HG03469 (cell line): Measurements from ENCODE around the gene TXK.

Source experiments
- ATAC-seq: cut with Tn5 transposase; IDR thresholded peaks from one replicate; pipeline ENCODE4 v1.9.1; 2021; ENCODE audit warnings: mild to moderate bottlenecking, moderate library complexity, moderate number of reproducible peaks; ENCODE audit not compliant: unreplicated experiment

TXK gene

GRCh38 chr4:48028696-48029095, 105.4 kb downstream of the TXK start:
- peak; percentile 46 for ATAC-seq

GRCh38 chr4:48027653-48028052, 106.4 kb downstream of the TXK start:
- ATAC-seq, result no peak

GRCh38 chr4:48025005-48025404, 109.0 kb downstream of the TXK start:
- no peak for ATAC-seq

- ATAC-seq, result no peak
Observed at GRCh38 chr4:48024522-48024921, 109.5 kb downstream of the TXK start.

- ATAC-seq, result no peak
Observed at GRCh38 chr4:48022192-48022799, 111.8 kb downstream of the TXK start.

- ATAC-seq, result no peak
Observed at GRCh38 chr4:48021100-48021499, 113.0 kb downstream of the TXK start.

- ATAC-seq, result no peak
Observed at GRCh38 chr4:48018112-48018511, 115.9 kb downstream of the TXK start.

GRCh38 chr4:48017108-48017571, 116.9 kb downstream of the TXK start:
- ATAC-seq, result no peak
